Stimulated activated CD8-positive, alpha-beta memory T cell treated with anti-CD3 and anti-CD28 coated beads, Interleukin-7, amount 100 ng/mL, for 48 hours (primary cell): ENCODE measurements around the gene TAF10.

Experiments used
- DNase-seq, 2 donors: peaks; one replicate each; pipeline ENCODE4 v3.0.0-alpha.2; 2020; ENCODE audit warnings: low read depth in 1 of 2; ENCODE audit errors: extremely low read depth in 1 of 2

The TAF10 gene

DNA sequence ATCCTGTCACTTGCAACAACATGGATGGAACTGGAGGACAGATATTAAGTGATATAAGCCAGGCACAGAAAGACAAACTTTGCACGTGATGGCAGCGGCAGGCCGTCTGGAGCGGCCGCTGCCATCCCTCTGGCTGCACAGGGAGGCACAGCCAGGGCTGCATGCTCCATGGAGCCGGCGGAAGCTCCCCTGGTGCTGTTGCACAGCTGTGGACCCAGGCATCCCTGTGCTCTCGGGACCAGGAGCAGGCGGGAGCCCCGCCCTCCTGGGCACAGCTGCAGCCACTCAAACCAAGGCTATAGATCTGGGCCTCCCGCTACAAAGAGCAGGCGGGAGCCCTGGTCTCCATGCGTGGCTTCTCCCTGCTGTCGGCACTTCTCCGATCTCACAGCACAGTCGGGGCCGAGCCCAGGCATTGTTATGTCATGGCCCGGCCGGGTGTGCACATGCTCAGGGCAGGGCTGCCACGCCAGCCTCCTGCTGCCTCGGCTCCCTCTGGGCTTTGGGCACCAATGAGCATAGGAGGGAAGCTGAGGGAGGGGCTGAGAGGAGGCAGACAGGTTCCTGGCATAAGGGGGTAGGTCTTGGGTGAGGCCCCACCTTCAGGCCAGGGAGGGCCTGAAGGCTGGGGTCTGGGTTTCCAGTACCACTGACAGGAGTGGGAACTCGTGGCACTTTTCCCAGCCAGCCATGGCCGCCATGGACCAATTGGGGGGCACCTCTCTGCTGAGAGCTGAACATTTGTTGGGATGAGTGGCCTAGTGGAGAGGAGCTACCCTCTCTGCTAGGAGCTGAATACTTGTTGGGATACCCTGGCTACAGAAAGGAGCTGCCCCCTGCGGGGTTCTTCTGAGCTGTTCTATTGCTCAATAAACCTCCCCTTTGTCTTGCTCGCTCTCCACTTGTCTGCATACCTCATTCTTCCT, 25.3 kb downstream of the TAF10 start:
- DNase-seq = no peak

GRCh38 chr11:6584528-6584927, 27.5 kb downstream of the TAF10 start:
- no peak for DNase-seq

DNA sequence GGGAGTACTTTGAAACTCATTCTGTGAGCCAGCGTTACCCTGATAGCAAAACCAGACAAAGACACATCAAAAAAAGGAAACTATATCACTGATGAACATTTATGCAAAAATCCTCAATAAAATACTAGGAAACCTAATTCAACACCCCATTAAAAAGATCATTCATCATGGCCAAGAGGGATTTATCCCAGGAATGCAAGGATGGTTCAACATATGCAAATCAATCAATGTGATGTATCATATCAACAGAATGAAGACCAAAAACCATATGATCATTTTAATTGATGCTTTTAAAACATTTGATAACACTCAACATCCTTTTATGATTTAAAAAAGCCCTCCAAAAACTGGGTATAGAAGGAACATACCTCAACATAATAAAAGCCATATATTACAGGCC, 28.4 kb downstream of the TAF10 start:
- no peak for DNase-seq

GRCh38 chr11:6579681-6580080, 32.3 kb downstream of the TAF10 start:
- no peak for DNase-seq

- DNase-seq = no peak
Measured at GRCh38 chr11:6578134-6578533, 33.9 kb downstream of the TAF10 start.

GRCh38 chr11:6576471-6577373, 35.3 kb downstream of the TAF10 start:
- DNase-seq = no peak

- DNase-seq = no peak
Measured at GRCh38 chr11:6574816-6575715, 37.0 kb downstream of the TAF10 start.

GRCh38 chr11:6572215-6572614, 39.8 kb downstream of the TAF10 start:
- no peak for DNase-seq

- DNase-seq = no peak
Measured at GRCh38 chr11:6571434-6572008, 40.5 kb downstream of the TAF10 start.

- DNase-seq = no peak
Measured at GRCh38 chr11:6570691-6571427, 41.2 kb downstream of the TAF10 start.

- DNase-seq = no peak
Measured at GRCh38 chr11:6569706-6570105, 42.3 kb downstream of the TAF10 start.

DNA sequence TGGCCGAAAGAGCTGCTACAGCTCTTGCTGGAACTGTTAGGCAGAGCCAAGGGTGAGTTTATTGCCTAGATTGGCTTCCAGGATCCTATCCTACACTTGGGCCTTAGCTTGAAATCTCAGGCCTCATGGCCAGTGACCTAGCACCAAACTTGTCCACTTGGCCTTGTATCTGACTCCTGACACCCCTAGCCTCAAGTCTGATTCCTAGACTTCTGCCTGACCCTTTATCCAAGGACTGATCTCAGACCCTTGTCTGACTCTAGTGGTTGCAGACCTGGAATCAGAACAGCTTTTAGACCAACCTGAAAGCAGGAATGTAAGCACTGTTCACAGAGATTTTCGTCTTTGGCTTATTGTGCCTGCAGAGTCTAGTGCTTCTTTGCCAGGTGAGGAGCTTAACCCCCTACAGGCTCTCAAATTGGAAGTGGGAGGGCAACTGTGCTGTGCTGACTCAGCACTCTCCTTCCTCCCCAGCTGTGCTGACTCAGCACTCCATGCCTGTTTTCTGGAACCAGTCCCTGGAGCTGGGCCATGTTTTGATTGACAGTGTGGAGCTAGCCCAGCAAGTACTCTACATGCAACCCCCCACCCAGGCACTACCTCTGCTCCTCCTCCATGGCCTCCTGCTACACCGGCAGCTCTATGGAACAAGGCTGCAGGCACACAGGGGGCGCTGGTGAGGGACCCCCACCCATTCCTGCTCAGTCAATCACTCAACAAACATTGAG, 43.7 kb downstream of the TAF10 start:
- no peak for DNase-seq

DNA sequence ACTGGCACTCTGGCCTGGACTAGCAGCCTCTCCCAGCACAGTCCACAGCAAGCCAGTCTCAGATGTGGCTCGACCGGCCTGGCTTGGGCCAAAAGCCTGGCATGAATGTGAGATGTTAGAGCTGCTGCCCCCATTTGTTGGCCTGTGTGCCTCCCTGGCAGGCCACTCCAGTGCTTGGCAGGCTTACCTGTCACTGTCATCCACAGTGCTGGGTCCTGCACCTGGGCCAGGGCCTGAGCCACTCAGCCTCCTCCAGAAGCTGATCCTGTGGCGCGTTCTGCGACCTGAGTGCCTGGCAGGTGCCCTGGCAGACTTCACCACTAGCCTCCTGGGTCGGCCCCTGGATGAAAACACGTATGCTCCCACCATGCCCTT, 44.7 kb downstream of the TAF10 start:
- DNase-seq = no peak

DNA sequence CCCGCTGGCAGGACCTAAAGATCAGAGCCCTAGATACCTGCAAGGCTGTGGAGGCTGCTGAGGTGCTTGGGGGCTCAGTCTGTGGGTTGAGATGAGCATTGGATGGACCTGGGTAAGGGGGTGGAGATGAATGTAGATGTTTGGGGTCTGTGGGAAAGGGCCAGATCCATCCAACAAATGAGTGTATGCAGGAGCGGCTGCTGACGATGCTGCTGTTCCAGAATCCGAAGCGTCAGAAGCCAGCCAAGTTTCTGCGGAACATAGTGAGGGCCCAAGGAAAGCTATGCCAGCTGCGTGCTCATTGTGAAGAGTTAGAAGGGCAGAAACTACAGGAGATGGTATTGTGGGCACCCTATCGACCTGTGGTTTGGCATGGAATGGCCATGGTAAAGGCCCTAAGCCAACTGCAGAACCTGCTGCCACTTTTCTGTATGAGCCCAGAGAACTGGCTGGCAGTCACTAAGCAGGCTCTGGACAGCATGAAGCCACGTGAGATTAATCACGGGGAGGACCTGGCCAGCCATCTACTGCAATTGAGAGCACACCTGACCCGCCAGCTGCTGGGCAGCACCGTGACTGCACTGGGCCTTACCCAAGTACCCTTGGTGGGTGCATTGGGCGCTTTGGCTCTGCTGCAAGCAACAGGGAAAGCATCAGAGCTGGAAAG, 45.2 kb downstream of the TAF10 start:
- DNase-seq = no peak

- no peak for DNase-seq
Measured at GRCh38 chr11:6565988-6566703, 45.9 kb downstream of the TAF10 start.

DNA sequence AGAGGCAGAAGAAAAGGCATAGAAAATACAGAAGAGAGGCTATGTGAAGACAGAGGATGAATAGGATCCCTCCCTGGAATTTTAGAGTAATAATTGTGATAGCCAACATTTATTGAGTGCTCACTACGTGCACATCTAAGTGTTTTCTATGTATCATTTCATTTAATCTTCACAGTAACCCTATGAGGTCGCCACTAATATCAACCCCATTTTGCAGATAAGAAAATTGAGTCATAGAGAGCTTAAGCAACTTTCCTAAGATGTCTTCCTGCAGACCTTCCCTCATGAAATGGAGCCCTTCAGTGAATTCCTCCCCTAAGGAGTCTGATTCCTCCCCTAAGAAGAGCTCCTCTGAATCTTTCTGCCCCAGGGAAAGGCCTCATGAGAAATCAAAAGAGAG, 46.7 kb downstream of the TAF10 start:
- DNase-seq = no peak

DNA sequence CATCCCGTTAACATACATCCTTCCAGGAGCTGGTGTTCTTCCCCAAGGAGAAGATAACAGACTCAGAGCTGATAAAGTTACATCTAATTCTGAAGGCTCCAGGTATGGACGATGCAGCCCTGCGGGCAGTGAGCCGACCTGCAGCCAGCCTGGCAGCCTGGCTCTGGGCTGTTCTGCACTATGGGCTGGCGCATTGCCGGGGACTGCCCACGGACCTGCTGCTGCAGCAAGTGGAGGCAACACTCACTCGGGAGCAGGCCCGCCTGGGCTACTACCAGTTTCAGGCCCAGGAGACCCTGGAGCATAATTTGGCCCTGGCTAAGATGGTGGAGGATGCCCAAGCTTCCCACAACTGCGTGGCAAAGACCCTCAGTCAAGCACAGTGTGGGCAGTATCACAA, 48.3 kb downstream of the TAF10 start:
- DNase-seq = no peak

GRCh38 chr11:6563121-6563619, 48.8 kb downstream of the TAF10 start:
- DNase-seq = no peak
